Stimulated activated CD8-positive, alpha-beta memory T cell treated with anti-CD3 and anti-CD28 coated beads, Interleukin-15, amount 100 ng/mL, for 4 hours (primary cell): ENCODE measurements around the gene PRKD2.
"Not testable (repeated sequence)": the region's sequence is repeated elsewhere in the genome, so short reads cannot be mapped to it uniquely, and the experiment has no call there.

Experiments
- DNase-seq, 2 donors: peaks; one replicate each; pipeline ENCODE4 v3.0.0-alpha.2; 2020; ENCODE audit warnings: low read depth in 2 of 2

The PRKD2 gene

DNA sequence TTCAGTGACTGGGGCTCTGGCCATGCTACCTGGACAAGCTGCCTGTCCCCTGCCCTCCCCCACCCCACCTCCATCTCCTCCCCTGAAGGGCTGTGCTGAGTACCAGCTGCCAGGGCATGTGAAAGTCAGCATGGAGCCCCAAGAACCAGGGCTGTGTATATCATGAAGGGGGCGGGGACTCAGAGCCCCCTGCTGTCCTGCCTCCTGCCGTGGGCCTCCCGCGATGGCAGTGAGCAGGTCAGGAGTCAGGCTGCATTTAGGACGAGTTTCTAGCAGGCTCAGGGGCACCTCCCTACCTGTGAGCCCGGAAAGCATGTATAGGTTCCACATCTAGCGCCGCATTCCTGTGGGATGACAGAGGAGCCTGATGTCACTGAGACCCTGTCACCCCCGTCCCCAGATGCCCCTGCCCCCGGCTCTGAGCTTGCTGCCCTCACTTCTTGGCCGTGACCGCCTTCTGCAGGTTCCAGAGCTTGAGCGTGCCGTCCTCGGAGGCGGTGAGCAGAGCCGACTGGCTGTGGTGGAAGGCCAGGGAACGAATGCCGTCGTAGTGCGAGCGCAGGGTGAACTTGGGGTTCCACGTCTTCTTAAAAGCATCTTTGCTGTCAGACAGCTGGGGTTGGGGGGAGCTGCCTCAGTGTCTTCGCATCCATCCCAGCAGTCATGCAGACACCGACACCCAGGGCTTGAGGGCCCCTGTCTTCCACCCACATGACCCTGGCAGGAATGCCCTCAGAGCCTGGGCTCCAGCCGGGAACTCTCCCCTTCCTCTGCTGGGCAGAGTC is 8.3 kb upstream of the PRKD2 start:
- DNase-seq: no peak

DNA sequence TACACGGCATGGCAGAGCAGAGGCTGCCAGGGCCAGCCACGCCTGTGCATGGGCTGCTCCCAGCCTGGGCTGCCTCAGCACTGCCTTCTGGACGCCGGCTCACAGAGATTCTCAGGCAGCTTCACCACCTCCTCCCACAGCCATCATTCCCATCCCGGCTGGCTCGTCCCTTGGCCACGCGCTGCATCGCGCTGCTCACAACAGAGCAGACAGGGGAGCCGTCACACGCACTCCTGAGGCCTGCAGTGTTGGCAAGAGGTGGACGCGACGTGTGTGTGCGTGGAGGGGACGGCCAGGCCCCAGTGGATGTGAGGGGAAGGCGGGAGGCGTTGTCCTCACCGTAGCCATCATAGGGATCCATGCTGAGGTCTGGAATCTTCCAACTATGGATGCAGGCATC is 7.6 kb upstream of the PRKD2 start:
- no peak for DNase-seq

DNA sequence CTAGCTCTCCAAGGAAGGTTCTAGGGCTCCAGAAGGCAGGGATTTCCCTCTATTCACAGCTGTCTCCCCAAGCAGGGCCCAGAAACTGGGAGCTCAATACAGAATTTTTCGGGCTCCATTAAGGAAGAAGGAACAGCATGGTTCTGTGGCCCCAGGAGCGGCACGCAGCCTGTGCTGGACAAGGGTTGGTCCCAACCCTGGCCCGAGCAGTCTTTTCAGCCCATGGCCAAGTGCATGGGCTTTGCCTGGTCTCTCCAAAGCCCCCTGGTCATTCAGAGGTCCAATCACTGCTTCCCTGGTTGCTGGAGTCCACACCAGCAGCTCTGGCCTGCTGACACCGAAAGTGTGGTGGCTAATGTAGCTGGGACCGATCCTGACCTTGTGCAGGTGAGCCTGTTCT is 6.6 kb upstream of the PRKD2 start:
- no peak for DNase-seq

DNA sequence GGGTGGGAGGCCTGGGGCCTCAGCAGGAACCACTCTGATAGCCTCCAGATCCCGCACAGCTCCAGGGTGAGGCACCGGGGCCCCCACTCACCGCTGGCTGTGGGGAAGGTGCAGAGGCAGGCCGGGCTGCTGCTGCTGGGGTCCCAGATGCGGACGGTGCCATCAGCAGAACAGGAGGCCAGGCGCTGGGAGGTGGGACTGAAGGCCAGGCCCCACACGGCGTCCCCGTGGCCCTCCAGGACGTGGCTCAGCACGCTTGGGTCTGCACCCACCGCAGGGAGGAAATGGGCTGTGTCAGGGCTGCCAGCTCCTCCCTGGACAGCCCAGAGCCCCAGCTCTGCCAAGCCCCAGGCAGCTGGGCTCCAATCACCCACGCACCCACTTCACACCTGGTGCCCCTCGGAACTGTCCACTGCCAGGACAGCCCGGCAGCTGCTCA is 6.1 kb upstream of the PRKD2 start:
- no peak for DNase-seq

DNA sequence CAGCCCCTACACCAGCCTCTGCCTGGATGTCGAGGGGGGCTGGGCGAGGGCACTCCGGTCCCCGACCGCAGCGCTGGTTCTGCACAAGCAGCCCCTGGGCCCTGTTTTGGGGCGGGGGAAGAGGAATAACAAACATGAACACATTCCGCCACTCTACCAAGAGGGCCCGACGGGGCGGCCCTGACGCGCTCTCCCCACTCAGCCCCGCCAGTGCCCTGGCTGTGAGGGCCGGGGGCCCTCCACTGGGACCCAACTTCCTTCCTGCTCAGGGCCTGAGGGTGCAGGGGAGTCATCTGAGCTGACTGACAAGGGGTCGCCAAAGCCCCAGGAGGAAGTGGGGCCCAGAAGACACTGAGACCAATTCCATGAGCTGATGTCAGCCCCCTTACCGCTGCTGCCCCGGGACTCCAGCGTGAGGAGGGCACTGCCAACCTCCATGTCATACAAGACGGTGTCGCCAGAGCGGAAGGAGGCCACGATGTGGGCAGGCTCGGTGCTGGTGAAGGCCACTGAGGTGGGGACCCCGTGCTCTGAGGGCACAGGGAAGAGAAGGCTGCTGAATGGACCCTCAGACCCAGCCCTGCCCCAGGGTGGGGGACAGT is 5.6 kb upstream of the PRKD2 start:
- DNase-seq: no peak

DNA sequence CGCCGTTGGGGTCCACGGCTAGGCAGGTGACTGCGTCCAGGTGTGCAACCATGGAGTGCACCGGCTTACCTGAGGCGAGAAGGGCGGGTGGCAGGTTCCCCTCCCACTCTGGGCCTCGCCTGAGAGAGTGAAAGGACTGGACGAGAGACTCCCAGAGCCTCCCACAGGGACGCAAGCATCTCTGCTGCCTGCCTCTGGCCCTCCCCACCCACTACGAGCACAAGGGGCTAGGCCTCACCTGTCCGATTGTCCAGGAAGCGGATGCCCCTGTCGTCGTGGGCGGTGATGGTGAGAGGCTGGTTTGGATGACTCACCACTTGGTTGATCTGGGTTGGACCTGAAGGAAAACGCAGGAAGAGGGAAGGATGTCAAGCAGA is 5.1 kb upstream of the PRKD2 start:
- DNase-seq: no peak

DNA sequence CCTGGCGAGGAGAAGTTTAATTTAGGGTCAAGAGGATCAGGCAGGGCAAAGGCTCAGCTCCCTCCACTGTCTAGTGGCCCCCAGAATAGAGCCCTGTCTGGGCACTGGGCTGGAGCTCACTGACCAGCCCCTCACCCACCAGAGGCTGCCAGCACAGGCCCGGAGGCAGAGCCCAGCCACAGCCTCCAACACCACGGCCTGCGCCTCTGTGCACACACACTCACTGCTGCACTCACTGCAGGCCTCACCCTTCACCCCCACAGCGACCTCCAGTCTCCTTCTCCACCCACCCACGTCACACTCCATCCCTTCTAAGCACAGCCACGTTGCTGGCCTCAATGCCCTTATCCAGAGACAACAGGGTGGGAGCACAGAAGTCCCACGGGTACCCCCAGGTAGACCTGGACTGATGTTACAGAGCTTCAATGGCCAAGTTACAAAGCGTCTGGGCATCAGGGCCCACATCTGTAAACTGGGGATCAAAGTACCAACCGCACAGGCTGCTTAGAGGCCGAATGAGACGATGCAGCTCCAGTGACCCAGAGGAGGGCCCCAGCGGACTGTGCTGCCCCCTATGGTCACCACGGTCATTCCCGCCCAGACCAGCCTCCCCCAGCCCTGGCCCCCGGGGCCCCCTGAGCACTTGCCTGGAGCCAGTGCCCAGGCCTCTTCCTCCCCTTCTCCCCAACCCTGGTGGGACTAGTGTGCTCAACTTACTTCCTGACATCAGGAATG is 4.5 kb upstream of the PRKD2 start:
- DNase-seq: no peak

DNA sequence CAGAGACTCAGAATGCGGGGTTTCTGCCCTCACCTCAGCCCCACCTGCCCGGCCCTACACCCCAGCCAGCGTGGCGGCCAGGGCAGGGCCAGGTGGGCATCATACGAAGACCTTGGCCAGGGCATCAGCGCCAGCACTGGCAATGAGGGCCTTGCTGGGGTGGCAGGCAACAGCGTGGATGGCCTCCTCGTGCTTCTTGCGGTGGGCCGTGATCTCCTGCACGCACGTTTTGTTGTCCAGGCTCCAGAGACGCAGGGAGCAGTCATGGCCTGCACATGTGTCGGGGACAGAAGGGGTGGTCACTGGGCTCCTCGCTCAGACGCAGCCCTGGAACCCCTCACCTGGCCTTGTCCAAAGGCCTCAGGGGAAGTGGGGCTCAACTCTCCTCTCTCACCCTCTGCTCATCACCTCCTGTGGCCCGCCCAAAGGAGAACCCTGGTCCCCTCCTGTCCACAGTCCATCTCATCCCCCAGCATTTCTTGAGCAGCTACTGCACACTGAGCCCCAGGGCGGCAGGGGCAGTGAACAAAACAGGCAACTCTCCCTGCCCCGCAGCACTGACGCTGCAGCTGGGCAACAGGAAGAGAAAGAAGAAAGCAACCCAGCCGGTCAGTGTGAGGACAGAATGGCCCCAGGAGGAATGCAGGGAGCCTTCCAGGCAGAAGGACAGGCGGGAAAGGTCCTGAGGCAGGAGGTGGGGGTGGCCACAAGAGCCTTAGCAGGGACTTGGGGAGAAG is 3.8 kb upstream of the PRKD2 start:
- DNase-seq: no peak

DNA sequence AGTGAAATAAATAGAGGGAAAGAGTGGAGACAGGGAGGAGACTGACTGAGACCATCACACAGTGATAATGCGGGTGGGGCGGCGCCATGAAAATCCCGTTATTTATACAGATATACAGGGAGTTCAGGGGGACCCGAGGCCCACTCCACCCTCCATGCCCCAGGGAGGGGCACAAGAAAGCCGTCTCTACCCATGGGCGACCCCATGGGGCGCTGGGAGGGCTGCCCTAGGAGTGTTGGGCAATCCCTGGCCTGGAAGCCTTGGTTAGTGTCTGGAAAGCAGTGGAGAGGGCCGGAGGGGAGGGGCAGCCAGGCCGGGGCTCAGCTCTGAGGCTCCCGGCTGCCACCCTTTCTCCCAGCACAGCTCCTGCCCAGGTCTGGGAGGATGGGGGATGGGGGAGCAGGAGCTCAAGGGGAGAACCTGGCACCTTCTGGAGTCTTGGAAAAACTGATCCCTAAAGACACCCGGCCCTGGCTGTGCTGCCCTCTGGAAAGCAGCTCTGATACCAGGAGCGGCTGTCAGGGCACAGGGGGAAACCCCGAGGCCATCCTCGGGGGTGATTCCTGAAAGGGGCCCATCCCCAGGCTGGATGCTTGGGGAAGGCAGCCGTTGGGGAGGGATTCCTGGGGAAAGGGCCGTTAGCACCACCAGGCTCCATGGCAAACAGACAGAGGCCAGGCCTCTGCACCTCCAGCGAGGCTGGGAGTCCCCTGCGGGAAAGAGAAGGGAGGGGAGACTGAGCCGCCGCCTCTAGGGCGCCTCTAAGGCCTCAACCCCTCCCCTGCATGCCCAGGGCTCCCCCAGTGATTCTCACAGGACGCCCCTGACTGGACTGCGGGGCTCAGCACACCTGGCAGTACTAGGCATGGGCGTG is 3.0 kb upstream of the PRKD2 start:
- DNase-seq: no peak

DNA sequence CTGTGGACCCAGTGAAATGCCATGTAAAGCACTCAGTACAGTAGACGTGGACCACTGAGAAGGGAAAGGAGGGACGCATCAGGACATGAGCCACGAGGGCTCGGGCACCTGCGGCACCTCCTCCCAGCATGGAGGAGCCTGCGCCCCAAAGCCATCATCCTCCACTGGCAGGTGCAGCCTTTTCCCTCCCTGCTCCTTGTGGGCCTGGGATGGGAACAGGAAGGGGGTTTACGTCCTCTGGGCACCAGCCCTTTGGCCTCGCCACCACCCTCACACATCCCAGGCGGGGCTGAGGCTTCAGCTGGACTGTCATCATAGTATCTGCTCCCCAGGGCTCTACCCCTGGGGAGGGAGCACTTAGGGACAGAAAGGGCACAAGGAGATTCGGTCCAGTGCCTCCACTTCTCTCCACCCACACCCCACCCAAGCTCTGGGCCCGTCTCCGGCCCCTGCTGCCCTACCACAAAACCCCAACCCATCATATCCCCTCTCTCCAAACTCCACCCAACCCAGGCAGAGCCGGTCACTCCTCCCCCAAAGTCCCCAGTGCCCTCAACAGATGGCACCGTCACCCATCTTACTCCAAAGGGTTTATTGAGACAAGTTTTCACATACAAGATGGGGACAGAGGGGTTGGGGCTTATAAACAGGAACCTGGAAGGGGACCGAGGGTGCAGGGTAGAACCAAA is 2.2 kb upstream of the PRKD2 start:
- DNase-seq: no peak

DNA sequence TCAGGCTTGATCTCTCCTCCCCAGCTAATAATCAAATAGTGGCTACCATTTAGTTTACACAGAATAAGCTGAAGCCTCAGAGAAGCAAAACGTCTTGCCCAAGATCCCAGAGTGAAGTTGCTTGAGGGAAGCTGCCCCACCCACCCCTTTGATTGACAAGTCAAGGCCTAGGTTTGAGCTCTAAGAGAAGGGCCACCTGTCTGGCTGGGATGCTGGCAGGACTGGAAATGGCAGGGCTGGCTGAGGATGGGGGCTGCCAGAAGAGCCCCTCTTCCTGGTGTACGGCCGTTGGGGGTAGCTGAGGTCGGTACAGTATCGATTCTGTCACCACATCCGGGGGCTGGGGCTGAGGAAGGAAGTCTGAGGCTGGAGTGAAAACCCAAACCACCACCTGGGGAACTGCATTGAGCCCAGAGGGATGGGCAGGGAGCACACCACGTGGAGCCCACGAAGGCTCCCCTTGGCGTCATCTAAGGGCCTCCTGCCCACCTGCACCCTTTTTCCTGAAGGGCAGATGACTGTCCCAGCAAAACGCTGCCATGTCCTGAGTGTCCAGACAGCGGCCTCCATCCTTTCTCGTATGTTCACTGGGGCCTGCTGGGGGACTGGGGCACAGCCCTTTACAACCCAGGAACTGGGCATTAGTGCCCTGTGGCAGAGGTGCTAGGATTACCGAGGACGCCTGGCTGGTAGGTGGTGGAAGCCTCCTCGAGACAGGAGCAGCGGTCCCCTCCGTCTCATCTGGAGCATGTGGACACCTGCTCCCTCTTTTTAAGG is 1.4 kb upstream of the PRKD2 start:
- peak; percentile 35 to 46 for DNase-seq

DNA sequence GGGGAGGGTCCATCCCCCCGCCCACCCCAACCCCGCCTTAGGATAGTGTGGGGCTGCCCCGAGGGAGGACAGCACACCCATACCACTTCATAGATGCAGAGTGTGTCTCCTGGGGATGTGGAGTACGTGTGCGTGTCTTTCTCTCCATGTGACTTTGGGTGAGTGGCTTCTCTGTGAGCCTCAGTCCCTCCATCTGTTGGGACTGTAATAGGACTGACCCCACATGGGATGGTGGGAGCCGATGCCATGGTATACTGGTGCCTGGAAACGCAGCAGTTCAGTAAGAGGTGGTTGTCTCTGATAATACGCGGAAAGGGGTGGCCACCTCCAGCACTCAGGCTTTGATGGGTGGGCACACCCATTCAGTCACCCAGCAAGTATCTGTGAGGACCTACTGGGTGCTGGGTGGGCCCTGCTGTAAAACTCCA is 816 bp upstream of the PRKD2 start:
- no peak for DNase-seq

DNA sequence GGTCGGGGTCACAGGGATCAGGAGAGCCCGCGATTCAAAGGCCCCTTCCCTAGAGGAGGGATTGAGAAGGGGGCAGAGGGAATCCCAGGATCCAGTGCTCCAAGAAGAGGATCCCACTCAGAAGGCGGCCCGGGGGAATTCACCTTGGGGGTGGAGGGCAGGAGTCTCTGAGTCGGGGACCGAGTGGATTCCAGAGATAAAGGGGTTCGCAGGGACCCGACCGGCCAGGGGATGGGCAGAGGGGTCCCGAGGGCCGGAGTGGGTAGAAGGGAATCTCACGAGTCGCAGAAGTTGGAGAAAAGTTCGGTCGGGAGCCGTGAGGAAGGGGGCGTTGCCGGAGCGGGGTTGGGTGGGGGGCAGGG is 261 bp downstream of the PRKD2 start:
- no peak for DNase-seq

DNA sequence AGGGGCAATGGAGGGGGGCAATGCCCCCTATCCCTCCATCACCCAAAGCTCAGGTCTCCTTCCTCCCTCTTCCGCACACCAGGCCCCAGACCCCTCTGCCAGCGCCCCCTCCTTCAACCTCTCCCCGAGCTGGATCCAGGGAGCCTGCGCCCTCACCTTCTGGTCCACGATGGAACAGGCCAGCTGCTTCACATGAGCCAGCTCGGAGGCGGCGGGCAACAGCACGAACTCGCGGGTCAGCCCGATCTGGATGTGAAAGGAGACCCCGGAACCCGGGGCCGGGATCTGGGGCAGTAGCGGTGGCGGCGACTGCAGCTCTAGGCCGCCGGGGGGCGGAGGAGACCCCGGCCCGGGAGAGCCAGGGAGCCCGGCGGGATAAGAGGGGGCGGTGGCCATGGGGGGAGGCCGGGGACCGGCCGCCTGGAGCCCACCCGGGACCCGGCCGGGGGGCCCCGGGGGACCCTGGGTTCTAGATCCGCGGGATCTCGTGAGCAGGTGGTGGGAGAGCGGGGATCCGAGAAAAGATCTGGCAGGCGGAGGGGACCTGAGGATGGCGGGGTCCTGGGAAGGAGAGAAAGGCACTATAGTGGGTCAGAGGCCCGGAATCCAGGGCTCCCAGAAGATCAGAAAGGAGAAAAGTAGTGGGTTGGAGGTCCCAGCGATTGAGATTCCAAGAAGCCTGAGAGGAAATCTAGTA is 791 bp downstream of the PRKD2 start:
- no peak for DNase-seq

DNA sequence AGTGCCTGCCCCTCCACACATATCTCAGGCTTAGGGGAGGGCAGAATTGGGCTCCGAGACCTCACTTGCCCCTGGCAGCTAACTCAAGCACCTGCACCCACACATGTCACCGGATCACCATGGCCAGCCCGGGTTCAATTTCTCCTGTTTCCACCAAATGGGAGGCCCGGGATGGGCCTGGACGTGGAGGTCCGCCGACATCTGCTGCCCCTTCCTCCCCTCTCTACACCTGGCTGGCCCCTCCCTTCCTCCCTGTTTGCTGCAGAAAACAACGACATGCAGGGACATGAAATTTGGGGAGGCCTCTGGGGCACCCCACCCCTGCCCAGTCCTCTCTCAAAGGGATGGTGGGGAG is 1.3 kb downstream of the PRKD2 start:
- DNase-seq: no peak

DNA sequence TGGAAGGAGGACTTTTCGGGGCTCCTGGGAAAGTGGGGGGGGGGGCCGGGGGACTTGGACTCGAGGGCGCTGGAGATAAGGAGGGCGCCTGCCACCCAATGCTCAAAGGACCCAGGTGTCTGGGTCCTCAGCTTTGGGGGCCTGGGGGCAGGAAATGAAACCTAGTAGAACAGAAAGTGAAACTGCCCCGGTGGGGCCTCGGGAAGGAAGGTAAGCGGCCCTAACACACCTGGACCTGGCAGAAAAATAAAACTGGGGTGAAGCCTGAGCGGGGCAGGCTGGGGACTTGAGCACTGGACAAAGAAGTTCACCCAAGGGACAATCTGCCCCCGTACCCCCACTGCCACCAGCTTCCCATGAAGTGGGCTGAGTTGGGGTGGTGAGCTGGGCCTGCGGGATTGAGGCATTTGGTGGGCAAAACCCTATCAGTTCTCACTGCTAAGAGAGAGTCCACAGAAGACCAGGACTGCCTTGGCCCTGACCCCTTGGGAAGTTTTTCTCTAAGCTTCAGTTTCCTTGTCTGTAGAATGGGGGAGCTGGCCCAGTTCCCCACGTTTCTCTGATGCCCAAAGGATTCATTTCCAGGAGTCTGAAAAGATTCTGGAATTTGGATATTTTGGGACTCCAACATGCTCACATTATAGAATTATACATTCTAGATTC is 2.3 kb downstream of the PRKD2 start:
- peak in 1 of 2 donors; percentile 54 for DNase-seq

DNA sequence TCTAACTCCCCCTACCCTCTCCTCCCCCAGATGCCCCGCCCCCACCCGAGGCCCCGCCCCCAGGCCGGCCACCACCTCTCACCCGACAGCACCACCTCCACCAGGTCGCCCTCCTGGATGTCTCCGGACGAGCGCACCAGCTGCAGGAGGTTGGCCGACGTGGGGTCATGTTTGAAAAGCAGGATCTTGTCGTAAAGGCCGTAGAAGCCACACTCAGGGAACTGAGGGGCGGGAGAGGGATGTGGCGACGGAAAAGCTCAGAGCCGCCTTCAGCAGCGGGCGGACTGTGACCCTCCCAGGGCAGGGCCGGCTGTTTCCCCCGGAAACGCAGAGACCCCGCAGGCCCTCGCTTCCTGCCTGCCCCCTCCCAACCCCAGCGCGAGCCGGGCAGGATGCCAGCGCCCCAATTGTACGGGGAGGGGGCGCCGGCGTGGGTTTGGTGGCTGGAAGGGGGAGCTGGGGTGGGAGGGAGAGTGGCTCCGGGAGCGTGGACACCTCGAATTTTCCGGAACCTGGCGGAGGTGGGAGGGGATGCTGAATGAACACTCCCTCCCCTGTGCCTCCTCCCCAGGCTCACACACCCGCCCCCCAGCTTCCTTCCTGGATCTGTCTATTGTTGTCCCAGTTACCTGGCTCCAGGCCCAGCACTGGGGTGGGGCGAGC is 3.0 kb downstream of the PRKD2 start:
- peak; percentile 57 to 64 for DNase-seq

DNA sequence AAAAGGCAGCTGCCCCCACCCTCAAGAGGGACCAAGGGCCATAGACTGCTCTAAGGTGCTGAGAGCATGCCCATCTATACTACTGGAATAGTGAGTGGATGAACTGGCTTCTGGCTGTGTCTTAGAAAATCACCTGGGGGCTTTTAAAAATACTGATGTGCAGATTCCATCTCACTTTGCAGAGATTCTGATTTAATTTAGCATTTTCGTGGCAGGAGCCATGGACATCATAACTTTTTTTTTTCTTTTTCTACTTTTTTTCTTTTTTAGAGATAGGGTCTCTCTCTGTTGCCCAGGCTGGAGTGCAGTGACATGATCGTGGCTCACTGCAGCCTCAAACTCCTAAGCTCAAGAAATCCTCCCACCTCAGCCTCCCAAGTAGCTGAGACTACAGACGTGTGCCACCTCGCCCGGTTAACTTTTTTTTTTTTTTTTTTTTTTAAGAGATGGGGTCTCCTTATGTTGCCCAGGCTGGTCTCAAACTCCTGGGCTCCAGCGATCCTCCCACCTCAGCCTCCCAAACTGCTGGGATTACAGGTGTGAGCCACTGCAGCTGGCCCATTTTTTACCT is 4.1 kb downstream of the PRKD2 start:
- DNase-seq: not testable (repeated sequence)
